Measurements from ENCODE around the gene DDHD1. TPM values are rescaled to one million over a fixed set of nuclear protein-coding genes. Genes with fewer than 3 reads are reported as not detected.
"Not testable (repeated sequence)": the region's sequence is repeated elsewhere in the genome, so short reads cannot be mapped to it uniquely, and the experiment has no call there.

The DDHD1 gene
- total and polyA plus RNA-seq, 2 donors from 2014 or later = 2.1 to 11.9 TPM

DNA sequence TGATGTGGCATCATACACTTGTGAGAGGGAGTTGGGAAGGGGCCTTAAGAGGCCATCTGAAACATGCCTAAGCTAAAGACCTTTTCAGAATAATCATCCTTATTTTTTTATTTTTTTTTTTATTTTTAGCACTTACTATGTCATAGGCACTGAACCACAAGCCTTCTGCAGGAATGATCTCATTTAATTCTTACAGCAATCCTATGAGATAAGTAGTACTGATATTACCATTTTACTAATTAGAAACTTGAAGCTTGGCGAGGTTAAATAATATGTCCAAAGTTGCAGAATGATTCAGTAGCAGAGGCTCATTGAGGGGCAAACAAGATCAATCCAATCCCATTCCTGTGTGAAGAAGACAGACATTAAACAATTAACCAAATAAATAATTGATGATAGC lies 33.4 kb upstream of the DDHD1 start:
- no peak overlapping the region for H3K4me3 ChIP-seq (ENCODE audit: low read length in 3 of 3)
- FAIRE-seq (no peak), DNase-seq (no peak)
- H3K36me3 ChIP-seq (ENCODE audit: control insufficient read depth in 2 of 3, insufficient read depth in 3 of 3, low read length in 3 of 3) = no peaks in the 10 kb centered on the region
- H3K4me1 ChIP-seq (ENCODE audit: control insufficient read depth in 2 of 3, insufficient read depth in 2 of 3, low read depth in 1 of 3, low read length in 3 of 3) = no peaks in the 10 kb centered on the region
- H3K27ac ChIP-seq (ENCODE audit: low read depth in 2 of 2, low read length in 2 of 2) = no peak overlapping the region
- TF ChIP-seq, protein P1, sequence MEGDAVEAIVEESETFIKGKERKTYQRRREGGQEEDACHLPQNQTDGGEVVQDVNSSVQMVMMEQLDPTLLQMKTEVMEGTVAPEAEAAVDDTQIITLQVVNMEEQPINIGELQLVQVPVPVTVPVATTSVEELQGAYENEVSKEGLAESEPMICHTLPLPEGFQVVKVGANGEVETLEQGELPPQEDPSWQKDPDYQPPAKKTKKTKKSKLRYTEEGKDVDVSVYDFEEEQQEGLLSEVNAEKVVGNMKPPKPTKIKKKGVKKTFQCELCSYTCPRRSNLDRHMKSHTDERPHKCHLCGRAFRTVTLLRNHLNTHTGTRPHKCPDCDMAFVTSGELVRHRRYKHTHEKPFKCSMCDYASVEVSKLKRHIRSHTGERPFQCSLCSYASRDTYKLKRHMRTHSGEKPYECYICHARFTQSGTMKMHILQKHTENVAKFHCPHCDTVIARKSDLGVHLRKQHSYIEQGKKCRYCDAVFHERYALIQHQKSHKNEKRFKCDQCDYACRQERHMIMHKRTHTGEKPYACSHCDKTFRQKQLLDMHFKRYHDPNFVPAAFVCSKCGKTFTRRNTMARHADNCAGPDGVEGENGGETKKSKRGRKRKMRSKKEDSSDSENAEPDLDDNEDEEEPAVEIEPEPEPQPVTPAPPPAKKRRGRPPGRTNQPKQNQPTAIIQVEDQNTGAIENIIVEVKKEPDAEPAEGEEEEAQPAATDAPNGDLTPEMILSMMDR (IDR thresholded peaks at IDR 0.05; ENCODE audit: borderline replicate concordance, extremely low read depth, insufficient read depth) = no peak
- H3K9ac ChIP-seq (ENCODE audit: low read length in 3 of 3) = no peak overlapping the region
- no peaks in the 10 kb centered on the region for H3K9me3 ChIP-seq (ENCODE audit: control insufficient read depth in 2 of 3, insufficient read depth in 1 of 3, low read length in 3 of 3)
- intact Hi-C loops (cut with DNase I) = no loop called here
- H3K27me3 ChIP-seq (ENCODE audit: control insufficient read depth, insufficient read depth, low read length) = no peaks in the 10 kb centered on the region

- FAIRE-seq (no peak), DNase-seq (peak in 1 of 5 donors; percentile 11)
- TF ChIP-seq, protein P1 (IDR thresholded peaks at IDR 0.05; ENCODE audit: borderline replicate concordance, extremely low read depth, insufficient read depth) = no peak
- Histone ChIP-seq H3K9me3 (ENCODE audit: control insufficient read depth in 2 of 3, insufficient read depth in 1 of 3, low read length in 3 of 3) (no peaks in the 10 kb centered on the region), H3K9ac (ENCODE audit: low read length in 3 of 3) (no peak overlapping the region), H3K4me3 (ENCODE audit: low read length in 3 of 3) (no peak overlapping the region), H3K27ac (ENCODE audit: low read depth in 2 of 2, low read length in 2 of 2) (no peak overlapping the region), H3K27me3 (ENCODE audit: control insufficient read depth, insufficient read depth, low read length) (no peaks in the 10 kb centered on the region), H3K4me1 (ENCODE audit: control insufficient read depth in 2 of 3, insufficient read depth in 2 of 3, low read depth in 1 of 3, low read length in 3 of 3) (no peaks in the 10 kb centered on the region), H3K36me3 (ENCODE audit: control insufficient read depth in 2 of 3, insufficient read depth in 3 of 3, low read length in 3 of 3) (no peaks in the 10 kb centered on the region)
- intact Hi-C loops (cut with DNase I) = no loop called here
Measured at GRCh38 chr14:53183611-53184010, 30.5 kb upstream of the DDHD1 start.

DNA sequence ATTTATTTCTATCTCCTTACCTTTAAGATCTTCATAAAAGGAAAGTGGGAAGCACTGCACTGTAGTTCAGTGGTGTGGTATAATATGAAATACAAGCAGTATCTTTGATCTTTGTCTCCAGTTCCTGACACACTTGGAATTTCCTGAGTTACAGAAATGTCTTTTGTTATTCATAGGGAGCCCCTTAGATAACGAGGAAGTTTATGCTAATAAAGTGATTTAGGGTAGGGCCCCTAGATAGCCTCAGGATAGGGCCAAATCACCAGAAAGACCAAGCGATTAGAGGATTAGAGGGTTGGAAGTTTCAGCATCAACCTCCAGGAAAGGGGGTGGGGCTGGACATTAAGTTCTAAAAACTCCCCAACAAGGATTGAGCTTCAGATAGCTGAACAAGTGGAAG lies 29.9 kb upstream of the DDHD1 start:
- H3K27me3 ChIP-seq (ENCODE audit: control insufficient read depth, insufficient read depth, low read length) = no peaks in the 10 kb centered on the region
- TF ChIP-seq, protein P1 (IDR thresholded peaks at IDR 0.05; ENCODE audit: borderline replicate concordance, extremely low read depth, insufficient read depth) = no peak
- DNase-seq = no peak
- H3K9ac ChIP-seq (ENCODE audit: low read length in 3 of 3) = no peak overlapping the region
- intact Hi-C loops (cut with DNase I) = no loop called here
- no peaks in the 10 kb centered on the region for H3K4me1 ChIP-seq (ENCODE audit: control insufficient read depth in 2 of 3, insufficient read depth in 2 of 3, low read depth in 1 of 3, low read length in 3 of 3)
- no peaks in the 10 kb centered on the region for H3K36me3 ChIP-seq (ENCODE audit: control insufficient read depth in 2 of 3, insufficient read depth in 3 of 3, low read length in 3 of 3)
- H3K4me3 ChIP-seq (ENCODE audit: low read length in 3 of 3) = no peak overlapping the region
- no peaks in the 10 kb centered on the region for H3K9me3 ChIP-seq (ENCODE audit: control insufficient read depth in 2 of 3, insufficient read depth in 1 of 3, low read length in 3 of 3)
- no peak for FAIRE-seq
- no peak overlapping the region for H3K27ac ChIP-seq (ENCODE audit: low read depth in 2 of 2, low read length in 2 of 2)

DNA sequence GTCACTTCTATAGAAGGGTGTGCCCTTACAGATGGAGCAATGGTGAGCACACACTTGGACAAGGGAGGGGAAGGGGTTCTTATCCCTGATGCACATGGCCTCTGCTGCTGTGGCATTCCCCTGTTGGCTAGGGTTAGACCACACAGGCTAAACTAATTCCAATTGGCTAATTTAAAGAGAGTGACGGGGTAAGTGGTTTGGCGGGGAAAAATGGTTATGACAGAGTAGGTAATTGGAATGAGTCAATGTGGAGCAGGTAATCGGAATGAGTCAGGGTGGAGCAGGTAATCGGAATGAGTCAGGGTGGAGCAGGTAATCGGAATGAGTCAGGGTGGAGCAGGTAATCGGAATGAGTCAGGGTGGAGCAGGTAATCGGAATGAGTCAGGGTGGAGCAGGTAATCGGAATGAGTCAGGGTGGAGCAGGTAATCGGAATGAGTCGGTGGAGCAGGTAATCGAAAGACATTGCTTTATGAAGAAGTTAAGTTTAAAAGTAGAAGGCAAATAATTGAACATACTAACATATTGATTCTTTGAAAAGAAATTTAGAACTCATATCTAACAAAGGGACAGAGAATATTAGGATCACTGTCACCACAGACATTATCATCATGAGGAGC lies 28.4 kb upstream of the DDHD1 start:
- intact Hi-C loops (cut with DNase I); H3K36me3 ChIP-seq (ENCODE audit: control insufficient read depth in 2 of 3, insufficient read depth in 3 of 3, low read length in 3 of 3); H3K27ac ChIP-seq (ENCODE audit: low read depth in 2 of 2, low read length in 2 of 2); H3K9me3 ChIP-seq (ENCODE audit: control insufficient read depth in 2 of 3, insufficient read depth in 1 of 3, low read length in 3 of 3); H3K4me1 ChIP-seq (ENCODE audit: control insufficient read depth in 2 of 3, insufficient read depth in 2 of 3, low read depth in 1 of 3, low read length in 3 of 3); DNase-seq; FAIRE-seq; H3K9ac ChIP-seq (ENCODE audit: low read length in 3 of 3); H3K27me3 ChIP-seq (ENCODE audit: control insufficient read depth, insufficient read depth, low read length); H3K4me3 ChIP-seq (ENCODE audit: low read length in 3 of 3): not testable (repeated sequence)
